ENCODE data around the gene SRP68.

SRP68 gene

GRCh38 chr17:76104140-76104895 is 32.0 kb upstream of the SRP68 start:
- Histone ChIP-seq H3K4me3 (ENCODE audit: severe bottlenecking) (peak overlapping the region; percentile 73), H3K27me3 (ENCODE audit: insufficient read depth, poor library complexity, severe bottlenecking) (no peaks in the 10 kb centered on the region), H3K27ac (ENCODE audit: poor library complexity, severe bottlenecking) (peak overlapping the region; percentile 24), H3K4me1 (ENCODE audit: insufficient read depth, poor library complexity, severe bottlenecking) (peaks cover 6% of the 10 kb centered on the region), H3K36me3 (ENCODE audit: low read depth) (peaks cover 30% of the 10 kb centered on the region), H3K9me3 (ENCODE audit: severe bottlenecking) (no peaks in the 10 kb centered on the region)
- TF ChIP-seq, protein P1, sequence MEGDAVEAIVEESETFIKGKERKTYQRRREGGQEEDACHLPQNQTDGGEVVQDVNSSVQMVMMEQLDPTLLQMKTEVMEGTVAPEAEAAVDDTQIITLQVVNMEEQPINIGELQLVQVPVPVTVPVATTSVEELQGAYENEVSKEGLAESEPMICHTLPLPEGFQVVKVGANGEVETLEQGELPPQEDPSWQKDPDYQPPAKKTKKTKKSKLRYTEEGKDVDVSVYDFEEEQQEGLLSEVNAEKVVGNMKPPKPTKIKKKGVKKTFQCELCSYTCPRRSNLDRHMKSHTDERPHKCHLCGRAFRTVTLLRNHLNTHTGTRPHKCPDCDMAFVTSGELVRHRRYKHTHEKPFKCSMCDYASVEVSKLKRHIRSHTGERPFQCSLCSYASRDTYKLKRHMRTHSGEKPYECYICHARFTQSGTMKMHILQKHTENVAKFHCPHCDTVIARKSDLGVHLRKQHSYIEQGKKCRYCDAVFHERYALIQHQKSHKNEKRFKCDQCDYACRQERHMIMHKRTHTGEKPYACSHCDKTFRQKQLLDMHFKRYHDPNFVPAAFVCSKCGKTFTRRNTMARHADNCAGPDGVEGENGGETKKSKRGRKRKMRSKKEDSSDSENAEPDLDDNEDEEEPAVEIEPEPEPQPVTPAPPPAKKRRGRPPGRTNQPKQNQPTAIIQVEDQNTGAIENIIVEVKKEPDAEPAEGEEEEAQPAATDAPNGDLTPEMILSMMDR (IDR thresholded peaks at IDR 0.05; ENCODE audit: poor library complexity, severe bottlenecking) = no peak
- ATAC-seq (ENCODE audit: low read depth) (no peak), DNase-seq (ENCODE audit: low spot score) (no peak)

DNA sequence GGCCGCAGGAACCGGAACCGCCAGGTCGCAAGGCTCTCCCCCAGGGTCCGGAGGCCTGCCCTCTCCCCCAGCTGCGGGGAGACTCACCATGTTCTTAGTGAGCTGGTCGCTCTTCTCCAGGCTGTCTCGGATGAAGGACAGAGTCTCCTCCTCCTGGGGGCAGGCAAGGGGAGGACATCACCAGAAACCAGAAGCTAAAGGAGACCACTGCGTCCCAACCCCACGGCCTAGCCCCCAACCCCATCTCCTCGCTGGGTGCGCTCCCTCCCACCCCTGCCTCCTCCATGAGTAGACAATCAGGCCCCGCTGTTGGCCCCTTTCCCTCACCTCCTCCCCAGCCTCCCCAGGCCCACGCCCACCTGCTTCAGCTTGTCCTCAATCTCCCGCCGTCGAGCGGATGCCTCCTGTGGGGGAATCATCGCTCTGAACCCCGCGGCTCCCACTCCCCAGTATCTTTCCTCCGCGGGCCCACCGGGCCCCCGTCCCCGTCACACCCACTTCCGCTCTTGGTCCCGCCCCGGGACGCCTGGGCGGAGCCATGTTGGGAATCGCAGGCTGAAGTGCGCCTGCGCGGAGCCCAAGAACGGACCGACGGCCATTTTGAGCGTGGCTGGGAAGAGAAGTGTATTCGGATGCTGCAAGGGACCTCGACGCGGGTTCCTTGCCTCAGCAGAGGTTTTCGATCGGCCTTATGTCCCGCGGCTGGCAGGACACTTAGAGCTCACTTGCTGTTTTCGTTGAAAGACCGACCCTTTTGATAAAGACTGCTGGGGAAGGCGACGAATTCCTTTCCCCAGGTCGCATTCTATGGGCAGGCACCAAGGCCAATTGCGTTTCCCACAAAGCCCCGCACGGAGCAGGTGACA is 31.2 kb upstream of the SRP68 start, which contains the start of gene EXOC7:
Gene EXOC7 (minus strand): TSS at position 514 of the 866 bp plus-strand sequence. CDS start 95 bp downstream, at position 419.
- peak; percentile 84 for DNase-seq (ENCODE audit: low spot score)
- ATAC-seq (ENCODE audit: low read depth) = peak; percentile 83
- peak within 1 kb of the TSS; percentile 73 for H3K4me3 ChIP-seq (ENCODE audit: severe bottlenecking)
- no peaks in the 10 kb centered on the region for H3K9me3 ChIP-seq (ENCODE audit: severe bottlenecking)
- H3K4me1 ChIP-seq (ENCODE audit: insufficient read depth, poor library complexity, severe bottlenecking) = peaks cover 6% of the 10 kb centered on the region
- H3K27ac ChIP-seq (ENCODE audit: poor library complexity, severe bottlenecking) = peak within 1 kb of the TSS; percentile 24
- H3K36me3 ChIP-seq (ENCODE audit: low read depth) = peaks cover 38% of the 10 kb centered on the region
- TF ChIP-seq, protein P1 (IDR thresholded peaks at IDR 0.05; ENCODE audit: poor library complexity, severe bottlenecking) = no peak
- H3K27me3 ChIP-seq (ENCODE audit: insufficient read depth, poor library complexity, severe bottlenecking) = no peaks in the 10 kb centered on the region

GRCh38 chr17:76102944-76103273 is 30.6 kb upstream of the SRP68 start:
- DNase-seq (ENCODE audit: low spot score) (no peak), ATAC-seq (ENCODE audit: low read depth) (peak; percentile 11)
- no peaks in the 10 kb centered on the region for H3K27me3 ChIP-seq (ENCODE audit: insufficient read depth, poor library complexity, severe bottlenecking)
- peaks cover 6% of the 10 kb centered on the region for H3K4me1 ChIP-seq (ENCODE audit: insufficient read depth, poor library complexity, severe bottlenecking)
- H3K36me3 ChIP-seq (ENCODE audit: low read depth) = peaks cover 44% of the 10 kb centered on the region
- TF ChIP-seq, protein P1 (IDR thresholded peaks at IDR 0.05; ENCODE audit: poor library complexity, severe bottlenecking) = no peak
- H3K27ac ChIP-seq (ENCODE audit: poor library complexity, severe bottlenecking) = peak overlapping the region; percentile 24
- H3K9me3 ChIP-seq (ENCODE audit: severe bottlenecking) = no peaks in the 10 kb centered on the region
- H3K4me3 ChIP-seq (ENCODE audit: severe bottlenecking) = peak overlapping the region; percentile 73

- TF ChIP-seq, protein P1 (IDR thresholded peaks at IDR 0.05; ENCODE audit: poor library complexity, severe bottlenecking) = no peak
- no peaks in the 10 kb centered on the region for H3K27me3 ChIP-seq (ENCODE audit: insufficient read depth, poor library complexity, severe bottlenecking)
- no peak overlapping the region for H3K4me3 ChIP-seq (ENCODE audit: severe bottlenecking)
- DNase-seq (ENCODE audit: low spot score) = no peak
- no peak overlapping the region for H3K27ac ChIP-seq (ENCODE audit: poor library complexity, severe bottlenecking)
- peaks cover 84% of the 10 kb centered on the region for H3K36me3 ChIP-seq (ENCODE audit: low read depth)
- no peak for ATAC-seq (ENCODE audit: low read depth)
- H3K4me1 ChIP-seq (ENCODE audit: insufficient read depth, poor library complexity, severe bottlenecking) = peaks cover 3% of the 10 kb centered on the region
- no peaks in the 10 kb centered on the region for H3K9me3 ChIP-seq (ENCODE audit: severe bottlenecking)
Observed at GRCh38 chr17:76097716-76098295, 25.5 kb upstream of the SRP68 start.

Data from RWPE2 (cell line).